Activated CD4-positive, alpha-beta memory T cell treated with anti-CD3 and anti-CD28 coated beads for 36 hours (primary cell): ENCODE results near the gene PPP1R12B. TPM values are rescaled to one million over a fixed set of nuclear protein-coding genes. Genes with fewer than 3 reads are reported as not detected.
"Not testable (repeated sequence)": the region's sequence is repeated elsewhere in the genome, so short reads cannot be mapped to it uniquely, and the experiment has no call there.

ENCODE experiments used
- CTCF ChIA-PET: fragments of 350-600 bp; sonication (Branson Sonifier 250); formaldehyde crosslinking; loops from one replicate; lab custom pipeline; 2021; ENCODE audit warnings: antibody characterized with exemption, inconsistent platforms; lab: Charles Lee
- POLR2A ChIA-PET: fragments of 350-600 bp; sonication (Branson Sonifier 250); formaldehyde crosslinking; loops from one replicate; lab custom pipeline; 2021; ENCODE audit warnings: antibody characterized with exemption; lab: Charles Lee
- DNase-seq: peaks from one replicate; pipeline ENCODE4 v3.0.0-alpha.2; 2020
- H3K27ac Mint-ChIP-seq: one replicate; pipeline ENCODE4 v1.8.0; 2021; ENCODE audit warnings: mixed read lengths
- H3K27me3 Mint-ChIP-seq: one replicate; pipeline ENCODE4 v1.8.0; 2021; ENCODE audit warnings: mixed read lengths
- H3K36me3 Mint-ChIP-seq: one replicate; pipeline ENCODE4 v1.8.0; 2021; ENCODE audit warnings: mixed read lengths
- H3K4me1 Mint-ChIP-seq: one replicate; pipeline ENCODE4 v1.8.0; 2021; ENCODE audit warnings: low read depth, mixed read lengths
- H3K4me3 Mint-ChIP-seq: one replicate; pipeline ENCODE4 v1.8.0; 2021; ENCODE audit warnings: mild to moderate bottlenecking, mixed read lengths
- H3K9me3 Mint-ChIP-seq: one replicate; pipeline ENCODE4 v1.8.0; 2021; ENCODE audit warnings: mixed read lengths
- intact Hi-C: fragments of 100-400 bp; cut with micrococcal nuclease; formaldehyde crosslinking; loops from one replicate; pipeline ENCODE4 v1.15.1; 2023
- total RNA-seq, 2 experiments: library from RNA; stranded (reverse); gene quantifications; one replicate each; pipeline ENCODE4 v1.2.3, GENCODE V29; 2021

The PPP1R12B gene
- total RNA-seq, 2 experiments from 2014 or later, result 8.2 to 8.6 TPM

DNA sequence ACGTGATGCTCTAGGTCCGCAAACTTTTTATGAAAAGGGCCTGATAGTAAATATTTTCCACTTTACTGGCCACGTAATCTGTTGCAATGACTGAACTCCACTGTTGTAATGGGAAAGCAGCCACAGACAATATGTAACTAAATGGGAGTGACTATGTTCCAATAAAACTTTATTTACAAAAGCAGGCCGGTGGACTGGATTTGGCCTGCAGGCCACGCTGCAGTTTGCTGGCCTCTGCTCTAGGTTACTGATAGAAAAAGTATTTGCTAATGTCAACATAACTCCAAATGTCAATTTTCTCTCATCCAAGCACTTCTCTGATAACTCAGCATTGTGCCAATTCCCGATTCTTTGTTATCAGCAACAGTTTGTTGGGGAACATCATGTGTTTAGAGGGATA is 160.4 kb downstream of the PPP1R12B start:
- H3K4me3 Mint-ChIP-seq, H3K9me3 Mint-ChIP-seq, H3K27ac Mint-ChIP-seq, CTCF ChIA-PET, H3K36me3 Mint-ChIP-seq, H3K4me1 Mint-ChIP-seq, intact Hi-C loops, POLR2A ChIA-PET, DNase-seq, H3K27me3 Mint-ChIP-seq: not testable (repeated sequence)

- POLR2A ChIA-PET, H3K9me3 Mint-ChIP-seq, H3K36me3 Mint-ChIP-seq, CTCF ChIA-PET, H3K27me3 Mint-ChIP-seq, intact Hi-C loops, H3K27ac Mint-ChIP-seq, H3K4me1 Mint-ChIP-seq, DNase-seq, H3K4me3 Mint-ChIP-seq: not testable (repeated sequence)
These were observed 165.4 kb downstream of the PPP1R12B start for GRCh38 chr1:202513875-202514274.

GRCh38 chr1:202516434-202516877 is 168.0 kb downstream of the PPP1R12B start:
- DNase-seq, result no peak
- H3K27me3 Mint-ChIP-seq, result no peaks in the 10 kb centered on the region
- POLR2A ChIA-PET, result no interaction called here

GRCh38 chr1:202517146-202517545 is 168.6 kb downstream of the PPP1R12B start:
- CTCF ChIA-PET, DNase-seq, H3K27ac Mint-ChIP-seq, intact Hi-C loops, H3K27me3 Mint-ChIP-seq, POLR2A ChIA-PET, H3K4me1 Mint-ChIP-seq, H3K9me3 Mint-ChIP-seq, H3K4me3 Mint-ChIP-seq: not testable (repeated sequence)
- peaks cover 12% of the 10 kb centered on the region for H3K36me3 Mint-ChIP-seq

More at GRCh38 chr1:202516434-202516877, 168.0 kb downstream of the PPP1R12B start:
- no peak overlapping the region for H3K27ac Mint-ChIP-seq
- intact Hi-C loops, result no loop called here
- no peak overlapping the region for H3K4me3 Mint-ChIP-seq
- CTCF ChIA-PET, result no interaction called here
- peaks cover 12% of the 10 kb centered on the region for H3K36me3 Mint-ChIP-seq
- H3K4me1 Mint-ChIP-seq, result no peaks in the 10 kb centered on the region
- no peaks in the 10 kb centered on the region for H3K9me3 Mint-ChIP-seq

- intact Hi-C loops, H3K27me3 Mint-ChIP-seq, H3K9me3 Mint-ChIP-seq, H3K27ac Mint-ChIP-seq, H3K4me3 Mint-ChIP-seq, DNase-seq, H3K4me1 Mint-ChIP-seq, POLR2A ChIA-PET, CTCF ChIA-PET: not testable (repeated sequence)
- peaks cover 12% of the 10 kb centered on the region for H3K36me3 Mint-ChIP-seq
These were observed 169.7 kb downstream of the PPP1R12B start for GRCh38 chr1:202518180-202518579.

DNA sequence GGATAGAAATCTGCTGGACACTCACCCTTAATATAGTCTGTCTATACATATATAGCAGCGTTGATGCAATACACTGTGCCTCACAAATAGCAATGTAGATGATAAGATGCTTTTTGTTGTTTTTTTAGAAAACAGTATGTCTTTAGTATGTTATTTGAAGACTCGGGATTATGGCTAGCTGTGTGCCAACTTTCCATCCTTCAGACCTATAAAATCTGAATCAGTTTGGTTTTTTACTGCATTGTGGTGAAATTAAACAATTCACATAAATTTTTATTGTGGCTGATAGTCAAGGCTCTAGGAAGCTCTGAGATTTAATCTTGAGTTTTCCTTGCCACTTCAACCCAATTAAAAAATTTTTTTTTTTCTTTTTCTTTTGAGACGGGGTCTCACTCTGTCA is 170.4 kb downstream of the PPP1R12B start:
- CTCF ChIA-PET, result interaction anchor here (0.6 kb wide), 1 partner anchor 327 kb away, joined by 3 read pairs; no protein-coding TSS in a partner anchor
- peaks cover 12% of the 10 kb centered on the region for H3K36me3 Mint-ChIP-seq
- POLR2A ChIA-PET, result not testable (repeated sequence)

GRCh38 chr1:202520129-202520856 is 171.8 kb downstream of the PPP1R12B start:
- POLR2A ChIA-PET, H3K27ac Mint-ChIP-seq, H3K9me3 Mint-ChIP-seq, H3K4me3 Mint-ChIP-seq, H3K36me3 Mint-ChIP-seq, DNase-seq, H3K4me1 Mint-ChIP-seq, intact Hi-C loops, H3K27me3 Mint-ChIP-seq: not testable (repeated sequence)
- CTCF ChIA-PET, result interaction anchor here (0.8 to 0.9 kb wide), 2 partner anchors 56 to 172 kb away, joined by 3 read pairs; partner anchors contain the start of gene PPP1R12B

More for the DNA sequence above, 170.4 kb downstream of the PPP1R12B start:
- H3K4me1 Mint-ChIP-seq, DNase-seq, H3K9me3 Mint-ChIP-seq, H3K27ac Mint-ChIP-seq, H3K4me3 Mint-ChIP-seq, intact Hi-C loops, H3K27me3 Mint-ChIP-seq: not testable (repeated sequence)

DNA sequence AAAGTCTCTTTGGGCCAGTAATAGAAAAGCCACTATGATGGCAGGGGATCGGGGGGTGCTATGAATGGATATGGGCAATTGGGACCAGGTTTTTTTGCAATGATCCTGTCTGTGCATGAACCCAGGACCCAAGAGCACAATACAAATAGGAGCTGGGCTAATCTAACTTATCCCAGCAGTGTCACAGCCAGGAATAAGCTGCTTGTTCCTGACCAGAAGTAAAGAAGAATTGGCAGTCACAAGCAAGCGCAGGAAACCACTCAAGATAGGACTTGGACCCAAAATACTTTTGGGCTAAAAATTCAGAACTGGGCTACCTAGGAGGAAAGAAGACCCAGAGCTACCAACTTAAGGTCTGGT is 172.3 kb downstream of the PPP1R12B start:
- CTCF ChIA-PET, result interaction anchor here (0.8 kb wide), 1 partner anchor 173 kb away, joined by 3 read pairs; the partner anchor contains the start of gene PPP1R12B
- POLR2A ChIA-PET, H3K4me3 Mint-ChIP-seq, H3K9me3 Mint-ChIP-seq, H3K4me1 Mint-ChIP-seq, H3K27me3 Mint-ChIP-seq, DNase-seq, H3K27ac Mint-ChIP-seq, H3K36me3 Mint-ChIP-seq, intact Hi-C loops: not testable (repeated sequence)

GRCh38 chr1:202521484-202521883 is 173.0 kb downstream of the PPP1R12B start:
- H3K36me3 Mint-ChIP-seq, CTCF ChIA-PET, POLR2A ChIA-PET, H3K4me1 Mint-ChIP-seq, H3K27me3 Mint-ChIP-seq, intact Hi-C loops, H3K27ac Mint-ChIP-seq, H3K4me3 Mint-ChIP-seq, DNase-seq, H3K9me3 Mint-ChIP-seq: not testable (repeated sequence)

- DNase-seq, result no peak
- CTCF ChIA-PET, result no interaction called here
- Mint-ChIP-seq H3K27me3 (no peaks in the 10 kb centered on the region), H3K4me3 (no peak overlapping the region), H3K36me3 (peaks cover 8% of the 10 kb centered on the region), H3K9me3 (no peaks in the 10 kb centered on the region), H3K27ac (no peak overlapping the region), H3K4me1 (no peaks in the 10 kb centered on the region)
- intact Hi-C loops, result no loop called here
- POLR2A ChIA-PET, result no interaction called here
These were observed 173.4 kb downstream of the PPP1R12B start for GRCh38 chr1:202521886-202522285.

DNA sequence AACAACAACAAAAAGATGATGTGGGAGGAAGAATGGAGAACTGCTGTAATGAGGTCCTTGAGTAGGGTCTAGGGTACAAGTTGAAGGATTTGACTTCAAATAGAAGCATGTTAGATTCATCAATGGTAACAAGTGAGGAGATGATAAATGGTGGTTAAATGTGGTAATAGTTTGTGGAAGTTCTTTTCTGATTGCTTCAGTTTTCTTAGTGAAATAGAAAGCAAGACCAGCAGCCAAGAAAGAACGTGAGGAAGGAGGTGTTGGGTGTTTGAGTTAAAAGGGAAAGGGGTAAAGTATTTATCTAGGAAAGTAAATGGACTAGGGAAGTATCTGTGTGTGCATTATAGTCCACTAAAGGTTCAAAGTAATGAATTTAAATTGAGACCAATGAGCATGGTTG is 177.6 kb downstream of the PPP1R12B start:
- H3K4me1 Mint-ChIP-seq, POLR2A ChIA-PET, CTCF ChIA-PET, H3K27ac Mint-ChIP-seq, H3K9me3 Mint-ChIP-seq, H3K27me3 Mint-ChIP-seq, H3K36me3 Mint-ChIP-seq, H3K4me3 Mint-ChIP-seq, intact Hi-C loops, DNase-seq: not testable (repeated sequence)

DNA sequence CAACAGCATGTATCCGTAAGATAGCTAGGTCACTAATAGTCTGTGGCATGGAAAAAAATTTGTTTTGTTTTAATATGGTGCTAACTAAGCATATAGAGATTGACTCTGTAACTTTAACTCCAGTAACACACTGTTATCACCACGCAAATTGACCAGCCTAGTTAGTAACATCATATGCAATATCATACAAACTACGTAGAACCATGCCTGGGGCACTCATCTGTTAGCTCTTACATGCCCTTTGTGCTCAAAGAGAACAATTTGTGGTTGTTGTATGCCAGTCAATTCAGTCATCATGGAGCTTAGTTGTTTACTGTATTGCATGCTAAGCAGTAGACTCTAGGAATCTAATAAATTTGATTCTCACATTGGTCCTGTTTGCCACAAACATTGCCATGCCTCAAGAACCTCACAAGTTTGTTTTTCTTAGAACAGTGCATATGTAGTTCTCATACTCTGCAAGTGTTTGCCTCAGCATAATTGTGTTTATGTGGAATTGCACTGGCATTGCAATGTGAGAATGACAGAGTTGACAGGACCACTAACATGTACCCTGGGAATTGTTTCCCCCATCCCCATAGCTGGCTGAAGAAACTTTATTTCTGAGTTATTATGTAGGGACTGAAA is 179.7 kb downstream of the PPP1R12B start:
- H3K4me1 Mint-ChIP-seq, POLR2A ChIA-PET, intact Hi-C loops, H3K4me3 Mint-ChIP-seq, H3K36me3 Mint-ChIP-seq, H3K27ac Mint-ChIP-seq, CTCF ChIA-PET, H3K9me3 Mint-ChIP-seq, DNase-seq, H3K27me3 Mint-ChIP-seq: not testable (repeated sequence)
